NB4 (cell line): ENCODE measurements around the gene CEP76.

Source experiments
- POLR2A ChIP-seq: IDR thresholded peaks from 2 replicates; pipeline ENCODE4 v1.6.1; 2011; ENCODE audit warnings: mild to moderate bottlenecking; ENCODE audit not compliant: insufficient read length; ENCODE audit errors: extremely low read depth
- TF ChIP-seq, protein P1 (sequence below): IDR thresholded peaks from one replicate; pipeline ENCODE4 v1.5.1; 2012; ENCODE audit warnings: low read depth, low read length
- TF ChIP-seq, protein P2 (sequence below): IDR thresholded peaks from 2 replicates; pipeline ENCODE4 v1.6.1; 2011; ENCODE audit warnings: low read depth, low read length

DNA sequence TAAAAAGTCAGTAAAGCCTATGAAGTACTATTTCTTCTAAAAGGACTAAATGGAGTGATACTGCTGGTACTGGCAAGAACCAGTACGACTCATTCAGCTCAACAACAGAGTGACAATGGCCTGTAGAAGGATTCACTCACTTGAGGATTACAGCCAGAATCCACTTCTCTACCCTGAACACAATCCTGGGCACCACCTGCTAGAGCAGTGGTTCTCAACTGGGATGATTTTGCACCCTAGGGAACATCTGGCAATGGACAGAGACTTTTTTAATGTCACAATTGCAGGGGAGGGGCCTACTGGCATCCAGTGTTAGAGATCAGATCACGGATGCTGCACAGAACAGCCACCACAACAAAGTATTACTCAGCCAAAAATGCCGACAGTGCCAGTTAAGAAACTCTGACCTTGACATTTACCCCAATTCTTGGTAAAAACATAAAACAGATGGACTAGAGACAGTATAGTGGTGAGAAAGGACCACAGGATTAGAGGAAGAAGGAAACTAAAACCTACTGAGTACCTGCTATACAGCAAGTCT is 49.6 kb downstream of the CEP76 start:
- no peak for TF ChIP-seq POLR2A
- TF ChIP-seq, protein P1, sequence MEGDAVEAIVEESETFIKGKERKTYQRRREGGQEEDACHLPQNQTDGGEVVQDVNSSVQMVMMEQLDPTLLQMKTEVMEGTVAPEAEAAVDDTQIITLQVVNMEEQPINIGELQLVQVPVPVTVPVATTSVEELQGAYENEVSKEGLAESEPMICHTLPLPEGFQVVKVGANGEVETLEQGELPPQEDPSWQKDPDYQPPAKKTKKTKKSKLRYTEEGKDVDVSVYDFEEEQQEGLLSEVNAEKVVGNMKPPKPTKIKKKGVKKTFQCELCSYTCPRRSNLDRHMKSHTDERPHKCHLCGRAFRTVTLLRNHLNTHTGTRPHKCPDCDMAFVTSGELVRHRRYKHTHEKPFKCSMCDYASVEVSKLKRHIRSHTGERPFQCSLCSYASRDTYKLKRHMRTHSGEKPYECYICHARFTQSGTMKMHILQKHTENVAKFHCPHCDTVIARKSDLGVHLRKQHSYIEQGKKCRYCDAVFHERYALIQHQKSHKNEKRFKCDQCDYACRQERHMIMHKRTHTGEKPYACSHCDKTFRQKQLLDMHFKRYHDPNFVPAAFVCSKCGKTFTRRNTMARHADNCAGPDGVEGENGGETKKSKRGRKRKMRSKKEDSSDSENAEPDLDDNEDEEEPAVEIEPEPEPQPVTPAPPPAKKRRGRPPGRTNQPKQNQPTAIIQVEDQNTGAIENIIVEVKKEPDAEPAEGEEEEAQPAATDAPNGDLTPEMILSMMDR, result no peak
- TF ChIP-seq, protein P2, sequence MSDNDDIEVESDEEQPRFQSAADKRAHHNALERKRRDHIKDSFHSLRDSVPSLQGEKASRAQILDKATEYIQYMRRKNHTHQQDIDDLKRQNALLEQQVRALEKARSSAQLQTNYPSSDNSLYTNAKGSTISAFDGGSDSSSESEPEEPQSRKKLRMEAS, result no peak
